ENCODE data around the gene MAEA.

The MAEA gene

GRCh38 chr4:1382776-1383727 is 93.4 kb downstream of the MAEA start:
- DNase-seq, result no peak

GRCh38 chr4:1383728-1384591 is 94.3 kb downstream of the MAEA start:
- no peak for DNase-seq

GRCh38 chr4:1384675-1385372 is 95.1 kb downstream of the MAEA start:
- no peak for DNase-seq

- DNase-seq, result no peak
These were observed 96.0 kb downstream of the MAEA start for GRCh38 chr4:1385373-1386340.
